ENCODE measurements around the gene EYA2. TPM values are rescaled to one million over a fixed set of nuclear protein-coding genes. Genes with fewer than 3 reads are reported as not detected.

Gene EYA2
- polyA plus RNA-seq, 3 donors, result 0.04 to 0.16 TPM; not detected in 1

DNA sequence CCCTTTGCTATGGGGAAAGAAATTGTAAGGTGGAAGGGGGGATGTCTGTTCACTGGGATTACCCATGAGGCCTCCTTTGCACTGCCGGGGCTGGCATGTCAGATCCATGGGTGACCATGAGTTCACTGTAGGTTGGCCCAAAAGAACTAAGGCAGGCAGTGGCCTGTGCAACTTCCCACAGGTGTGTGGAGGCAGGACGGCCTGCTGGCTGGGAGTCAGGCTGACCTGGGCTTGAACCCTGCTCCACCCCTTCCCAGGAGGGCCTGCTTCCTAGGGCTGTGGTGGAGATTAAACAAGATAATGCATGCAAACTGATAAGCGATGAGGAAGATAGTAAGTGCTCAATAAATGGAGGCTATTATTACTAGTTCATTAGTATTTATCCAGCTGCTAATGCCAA, 163.0 kb downstream of the EYA2 start:
- Mint-ChIP-seq H3K9me3 (peaks cover 0 to 10% (median 3%) of the 10 kb centered on the region in 7 donors), H3K36me3 (no peaks in the 10 kb centered on the region), H3K27ac (no peak overlapping the region), H3K4me1 (no peaks in the 10 kb centered on the region), H3K4me3 (peak overlapping the region in 1 of 2 donors; percentile 17), H3K27me3 (ENCODE audit: low read depth in 3 of 3) (peaks cover 8 to 11% (median 9%) of the 10 kb centered on the region in 3 donors)
- H3K79me2 ChIP-seq (ENCODE audit: insufficient read depth, low read length), result no peaks in the 10 kb centered on the region
- no peak overlapping the region for H3K4me2 ChIP-seq (replicated peaks; ENCODE audit: extremely low read depth, low read length, poor library complexity, severe bottlenecking)
- H3K4me1 ChIP-seq (ENCODE audit: control insufficient read depth in 1 of 2, insufficient read depth in 2 of 2, low read length in 2 of 2), result no peaks in the 10 kb centered on the region
- TF ChIP-seq CTCF (IDR thresholded peaks at IDR 0.05), result no peak
- H3K27me3 ChIP-seq (ENCODE audit: control insufficient read depth in 2 of 2, insufficient read depth in 2 of 2, low read length in 2 of 2), result no peaks in the 10 kb centered on the region
- no peaks in the 10 kb centered on the region for H3K9me3 ChIP-seq (replicated peaks in 1 of 2; ENCODE audit: control insufficient read depth in 1 of 2, insufficient read depth in 1 of 2, low read length in 2 of 2)
- H3K36me3 ChIP-seq (replicated peaks in 1 of 2; ENCODE audit: control insufficient read depth in 1 of 2, insufficient read depth in 2 of 2, low read length in 2 of 2), result no peaks in the 10 kb centered on the region
- WGBS (ENCODE audit: insufficient coverage), result 100% methylated on average over 1 of the region's 3 CpGs
- H3K4me3 ChIP-seq (replicated peaks in 1 of 3; ENCODE audit: low read depth in 2 of 3, low read length in 3 of 3), result no peak overlapping the region
- intact Hi-C loops (cut with micrococcal nuclease), result no loop called here
- H3K9ac ChIP-seq (ENCODE audit: insufficient read depth, low read length, poor library complexity, severe bottlenecking), result no peak overlapping the region
- no peak overlapping the region for H3K27ac ChIP-seq (ENCODE audit: low read depth in 1 of 2, low read length in 2 of 2)
- DNase-seq, result no peak
- H4K20me1 ChIP-seq (ENCODE audit: insufficient read depth, low read length), result no peaks in the 10 kb centered on the region
- H2AFZ ChIP-seq (ENCODE audit: insufficient read depth, low read depth, low read length, poor library complexity, severe bottlenecking), result no peak overlapping the region

DNA sequence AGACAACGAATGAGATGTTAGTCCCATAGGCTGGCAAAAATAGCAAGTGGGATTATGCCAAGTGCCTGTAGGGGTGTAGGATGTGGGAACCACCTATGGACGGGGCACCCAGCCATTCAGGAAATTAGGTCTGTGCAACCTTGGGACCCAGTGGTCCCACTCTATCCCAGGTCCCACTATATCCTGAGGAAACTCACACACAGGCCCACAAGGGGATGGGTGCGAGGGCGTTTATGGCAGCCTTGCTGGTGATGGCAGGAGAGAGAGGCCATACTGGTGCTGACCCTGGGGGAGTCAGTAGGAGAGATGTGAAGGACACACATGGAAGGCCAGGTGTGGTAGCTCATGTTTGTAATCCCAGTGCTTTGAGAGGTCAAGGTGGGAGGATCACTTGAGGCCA, 163.6 kb downstream of the EYA2 start:
- Histone ChIP-seq H3K4me2 (replicated peaks; ENCODE audit: extremely low read depth, low read length, poor library complexity, severe bottlenecking) (no peak overlapping the region), H3K9me3 (replicated peaks in 1 of 2; ENCODE audit: control insufficient read depth in 1 of 2, insufficient read depth in 1 of 2, low read length in 2 of 2) (no peaks in the 10 kb centered on the region), H3K79me2 (ENCODE audit: insufficient read depth, low read length) (no peaks in the 10 kb centered on the region), H3K4me3 (replicated peaks in 1 of 3; ENCODE audit: low read depth in 2 of 3, low read length in 3 of 3) (no peak overlapping the region), H3K4me1 (ENCODE audit: control insufficient read depth in 1 of 2, insufficient read depth in 2 of 2, low read length in 2 of 2) (no peaks in the 10 kb centered on the region), H2AFZ (ENCODE audit: insufficient read depth, low read depth, low read length, poor library complexity, severe bottlenecking) (no peak overlapping the region), H3K27ac (ENCODE audit: low read depth in 1 of 2, low read length in 2 of 2) (no peak overlapping the region), H3K9ac (ENCODE audit: insufficient read depth, low read length, poor library complexity, severe bottlenecking) (no peak overlapping the region), H4K20me1 (ENCODE audit: insufficient read depth, low read length) (no peaks in the 10 kb centered on the region), H3K36me3 (replicated peaks in 1 of 2; ENCODE audit: control insufficient read depth in 1 of 2, insufficient read depth in 2 of 2, low read length in 2 of 2) (no peaks in the 10 kb centered on the region), H3K27me3 (ENCODE audit: control insufficient read depth in 2 of 2, insufficient read depth in 2 of 2, low read length in 2 of 2) (no peaks in the 10 kb centered on the region)
- intact Hi-C loops (cut with micrococcal nuclease), result no loop called here
- peaks cover 0 to 10% (median 3%) of the 10 kb centered on the region in 7 donors for H3K9me3 Mint-ChIP-seq
- no peak overlapping the region for H3K4me3 Mint-ChIP-seq
- no peak for TF ChIP-seq CTCF (IDR thresholded peaks at IDR 0.05)
- H3K27ac Mint-ChIP-seq, result peak overlapping the region in 1 of 7 donors; percentile 43
- H3K36me3 Mint-ChIP-seq, result no peaks in the 10 kb centered on the region
- H3K4me1 Mint-ChIP-seq, result no peaks in the 10 kb centered on the region
- WGBS (ENCODE audit: insufficient coverage), result 90% methylated on average over 2 of the region's 4 CpGs
- no peak for DNase-seq
- peaks cover 4 to 14% (median 9%) of the 10 kb centered on the region in 3 donors for H3K27me3 Mint-ChIP-seq (ENCODE audit: low read depth in 3 of 3)

All from CD14-positive monocyte (primary cell).